Hematopoietic multipotent progenitor cell treated with erythropoietin and hydrocortisone succinate and interleukin-3 and kit ligand, for 15 days (in vitro differentiated cells): ENCODE data around the gene FAM81A.
"Not testable (repeated sequence)": the region's sequence is repeated elsewhere in the genome, so short reads cannot be mapped to it uniquely, and the experiment has no call there.

Experiments used
- DNase-seq: peaks from one replicate; pipeline ENCODE4 v3.0.0-alpha.2; 2015; ENCODE audit warnings: low spot score

The FAM81A gene

DNA sequence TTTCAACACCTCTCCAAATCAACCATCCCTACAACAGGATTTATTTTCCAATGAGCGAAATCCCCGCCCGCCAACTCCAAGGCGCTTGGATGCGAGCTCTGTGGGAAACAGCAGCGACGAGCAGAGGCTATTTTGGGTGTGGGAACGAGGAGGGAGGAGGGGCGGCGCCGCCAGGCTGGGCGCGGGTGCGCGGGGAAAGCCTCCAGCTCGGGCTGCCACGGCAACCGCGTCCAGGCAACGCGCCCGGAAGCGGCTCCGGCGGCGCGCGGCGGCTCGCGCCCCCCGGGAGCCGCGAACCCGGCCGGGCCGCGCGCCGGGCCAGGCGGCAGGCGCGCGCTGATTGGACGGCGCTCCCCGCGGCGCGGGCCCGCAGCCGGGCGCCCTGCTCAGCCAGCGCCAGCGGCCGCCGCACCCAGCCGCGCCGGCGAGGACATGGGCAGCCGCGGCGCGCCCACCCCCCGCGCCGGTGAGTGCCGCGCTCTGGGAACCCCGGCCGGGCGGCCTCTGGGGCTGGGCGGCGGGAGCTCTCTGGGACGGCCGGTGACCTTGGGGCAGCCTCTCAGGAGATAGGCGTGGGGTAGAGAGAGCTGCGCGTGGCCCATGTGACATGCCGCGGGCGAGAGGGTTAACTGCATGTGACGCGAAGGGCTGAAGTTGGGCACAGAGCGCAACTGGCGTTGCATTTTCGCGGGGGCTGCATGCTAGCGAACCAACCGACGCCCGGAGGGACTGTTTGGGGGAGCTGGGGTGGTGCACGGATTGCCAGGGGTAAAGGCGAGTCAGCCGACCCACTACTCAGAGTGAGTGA, at the start of gene FAM81A:
FAM81A (plus strand) TSS at position 370 of the 808 bp plus-strand sequence. CDS start 20,441 bp downstream, outside the sequence.
- DNase-seq: no peak

DNA sequence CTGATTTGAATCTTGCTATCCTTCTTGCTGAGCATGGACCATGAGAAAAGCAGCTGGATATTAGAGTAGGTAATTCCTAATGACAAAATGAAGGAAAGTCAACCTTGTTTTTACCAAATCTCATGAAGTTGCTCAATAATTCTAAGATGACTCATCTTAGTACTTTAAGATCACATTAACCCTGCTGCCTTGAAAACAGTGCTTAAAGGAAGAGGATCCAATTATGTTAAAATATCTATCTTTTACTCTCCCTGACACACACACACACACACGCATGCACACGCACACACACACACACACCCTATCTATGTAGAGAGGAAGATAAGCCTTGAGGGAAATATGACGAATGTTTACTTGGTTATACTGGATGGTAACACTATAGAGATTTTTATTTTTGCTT, 49.3 kb upstream of the FAM81A start:
- DNase-seq: no peak

DNA sequence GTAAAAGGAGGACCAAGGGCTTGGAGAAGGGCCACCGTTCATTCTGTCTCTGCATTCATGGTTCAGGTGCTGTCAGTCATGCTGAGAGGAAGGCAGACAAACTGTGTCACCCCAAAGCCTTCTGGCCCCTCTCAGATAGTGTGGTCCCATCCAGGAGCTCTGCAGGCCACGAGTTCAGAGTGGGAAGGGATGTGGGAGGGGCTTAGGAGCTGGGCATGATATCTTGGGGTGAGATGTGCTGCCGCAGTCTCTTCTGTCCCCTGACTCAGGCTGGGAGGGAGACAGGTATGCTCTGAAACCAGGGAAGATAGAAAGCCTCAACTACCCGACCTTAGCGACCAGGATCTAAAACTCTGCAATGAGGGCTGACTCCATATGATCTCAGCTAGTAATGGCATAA, 45.7 kb upstream of the FAM81A start:
- no peak for DNase-seq

DNA sequence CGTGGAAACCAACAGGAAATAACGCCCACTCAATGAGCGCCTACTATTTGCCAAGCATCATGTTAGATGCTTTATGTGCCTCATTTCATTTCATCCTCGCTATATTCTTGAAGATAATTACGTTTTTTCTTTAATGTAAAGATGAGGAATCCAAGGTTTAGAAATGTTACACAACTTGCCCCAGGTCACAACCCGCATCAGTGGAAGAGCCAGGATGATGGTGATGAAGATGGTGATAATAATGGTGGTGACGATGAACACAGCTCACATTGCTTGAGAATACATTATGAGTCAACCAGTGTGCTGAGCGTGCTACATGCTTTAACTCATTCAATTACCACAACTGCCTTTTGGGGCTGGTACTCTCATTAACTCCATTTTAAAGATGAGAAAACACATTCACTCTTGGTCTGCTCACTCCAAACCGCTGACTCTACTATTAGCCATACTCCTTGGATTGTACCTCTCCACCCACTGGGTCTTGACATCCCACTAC, 43.8 kb upstream of the FAM81A start:
- DNase-seq: no peak

DNA sequence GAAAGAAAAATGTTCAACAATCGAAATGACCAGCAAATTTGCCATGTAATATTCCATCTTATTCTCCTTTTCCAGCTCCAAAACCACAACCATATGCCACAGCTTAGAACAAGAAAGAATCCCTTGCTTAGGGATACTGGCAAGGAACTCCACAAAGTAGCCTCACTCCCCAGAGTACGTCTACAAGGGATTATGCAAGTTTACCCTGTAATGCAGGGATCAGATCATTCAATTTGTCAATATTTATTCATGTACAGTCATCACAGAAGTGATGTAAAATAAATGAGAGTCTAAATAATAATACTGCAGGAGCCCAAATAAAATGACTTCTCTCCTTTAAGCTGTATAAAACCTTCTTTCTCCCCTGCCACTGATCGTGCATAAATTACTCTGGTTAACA, 41.8 kb upstream of the FAM81A start:
- no peak for DNase-seq

DNA sequence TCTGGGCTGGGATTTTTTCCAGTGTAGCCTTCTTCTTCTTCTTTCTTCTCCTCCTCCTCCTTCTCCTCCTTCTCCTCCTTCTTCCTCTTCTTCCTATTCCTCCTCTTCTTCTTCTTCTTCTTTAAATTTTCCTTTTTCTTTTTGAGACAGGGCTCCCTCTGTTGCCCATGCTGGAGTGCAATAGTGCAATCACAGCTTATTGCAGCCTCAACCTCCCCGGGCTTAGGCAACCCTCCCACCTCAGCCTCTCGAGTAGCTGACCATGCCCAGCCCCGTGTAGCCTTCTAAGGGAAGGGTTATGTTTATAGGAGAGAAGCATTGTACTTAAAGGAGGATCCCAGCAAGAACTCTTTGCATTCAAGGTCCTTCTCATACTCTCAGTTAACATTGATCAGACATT, 41.3 kb upstream of the FAM81A start:
- no peak for DNase-seq

DNA sequence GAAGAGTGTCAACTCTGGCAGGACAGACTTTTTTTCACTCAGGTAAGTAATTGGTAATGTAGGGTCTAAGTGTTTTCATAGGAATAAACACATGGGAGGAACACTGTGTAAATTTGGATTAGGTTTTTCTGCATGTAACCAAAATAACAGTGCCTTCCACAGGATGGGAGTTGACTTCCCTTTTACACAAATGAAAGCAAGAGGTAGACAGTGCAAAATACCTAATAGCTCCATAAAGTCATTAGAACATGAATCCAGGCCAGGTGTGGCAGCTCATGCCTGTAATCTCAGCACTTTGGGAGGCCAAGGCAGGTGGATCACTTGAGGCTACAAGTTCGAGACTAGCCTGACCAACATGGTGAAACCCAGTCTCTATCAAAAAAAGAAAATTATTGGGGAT, 39.8 kb upstream of the FAM81A start:
- DNase-seq: no peak

DNA sequence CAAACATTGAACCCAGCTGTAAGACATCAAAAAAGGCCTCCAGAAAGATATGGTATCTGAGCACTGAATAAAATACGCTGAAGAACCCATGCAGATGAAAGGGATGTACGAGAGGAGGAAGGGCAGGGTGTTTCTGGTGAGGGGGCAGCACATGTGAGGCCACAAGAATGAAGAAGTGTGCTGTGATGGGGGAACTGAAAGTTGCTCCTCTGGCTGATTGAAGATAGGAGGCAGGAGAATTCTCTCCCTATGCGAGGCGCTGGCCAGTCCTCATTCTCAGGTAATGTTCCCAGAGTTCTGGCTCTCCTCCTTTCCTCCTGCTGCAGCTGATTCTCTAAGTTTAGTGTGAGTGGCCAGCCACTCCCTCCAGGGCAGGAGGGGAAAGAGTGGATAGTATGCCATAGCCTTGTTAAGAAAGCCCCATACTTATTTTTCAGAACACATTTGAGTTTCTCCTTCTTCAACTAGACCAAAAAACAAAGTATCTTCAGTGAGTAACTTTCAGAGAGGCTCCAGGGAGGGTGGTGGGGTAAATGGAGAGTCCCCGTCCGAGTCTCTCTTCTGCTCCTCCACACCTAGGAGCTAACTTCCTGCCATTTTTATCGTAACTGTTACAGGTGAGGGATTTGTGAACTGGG, 38.4 kb upstream of the FAM81A start:
- DNase-seq: no peak

DNA sequence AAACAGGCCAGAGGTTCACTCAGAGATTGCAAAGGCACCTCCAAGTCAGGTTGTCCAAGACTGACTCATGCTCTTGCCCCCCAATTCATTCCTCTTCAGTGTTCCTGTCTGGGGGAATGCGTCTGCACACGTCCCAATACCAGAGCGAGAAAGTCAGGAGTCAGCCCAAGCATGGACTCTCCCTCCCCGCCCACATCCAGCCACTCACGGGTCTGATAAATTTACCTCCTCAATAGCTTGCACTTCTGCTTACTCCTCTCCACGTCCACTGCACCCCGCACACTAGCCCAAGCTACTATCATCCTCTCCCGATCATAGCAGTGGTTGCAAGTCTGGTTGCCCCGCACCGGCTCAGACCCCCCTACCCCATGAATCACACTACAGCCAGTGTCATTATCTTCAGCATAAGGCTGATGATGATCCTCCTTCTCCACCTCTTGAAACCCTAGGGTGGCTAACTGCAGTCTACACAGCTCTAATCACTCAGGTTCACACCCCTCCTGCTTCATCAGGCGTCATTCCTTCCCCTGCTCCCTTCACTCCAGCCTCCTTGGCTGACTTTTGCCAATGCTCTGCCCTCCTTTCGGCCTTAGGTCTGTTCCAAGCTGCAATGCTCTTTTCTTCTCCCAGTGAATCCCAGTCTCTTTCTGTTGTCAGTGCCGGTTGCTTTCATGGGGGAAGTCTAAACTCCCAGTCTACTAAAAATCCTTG, 37.7 kb upstream of the FAM81A start:
- DNase-seq: no peak

DNA sequence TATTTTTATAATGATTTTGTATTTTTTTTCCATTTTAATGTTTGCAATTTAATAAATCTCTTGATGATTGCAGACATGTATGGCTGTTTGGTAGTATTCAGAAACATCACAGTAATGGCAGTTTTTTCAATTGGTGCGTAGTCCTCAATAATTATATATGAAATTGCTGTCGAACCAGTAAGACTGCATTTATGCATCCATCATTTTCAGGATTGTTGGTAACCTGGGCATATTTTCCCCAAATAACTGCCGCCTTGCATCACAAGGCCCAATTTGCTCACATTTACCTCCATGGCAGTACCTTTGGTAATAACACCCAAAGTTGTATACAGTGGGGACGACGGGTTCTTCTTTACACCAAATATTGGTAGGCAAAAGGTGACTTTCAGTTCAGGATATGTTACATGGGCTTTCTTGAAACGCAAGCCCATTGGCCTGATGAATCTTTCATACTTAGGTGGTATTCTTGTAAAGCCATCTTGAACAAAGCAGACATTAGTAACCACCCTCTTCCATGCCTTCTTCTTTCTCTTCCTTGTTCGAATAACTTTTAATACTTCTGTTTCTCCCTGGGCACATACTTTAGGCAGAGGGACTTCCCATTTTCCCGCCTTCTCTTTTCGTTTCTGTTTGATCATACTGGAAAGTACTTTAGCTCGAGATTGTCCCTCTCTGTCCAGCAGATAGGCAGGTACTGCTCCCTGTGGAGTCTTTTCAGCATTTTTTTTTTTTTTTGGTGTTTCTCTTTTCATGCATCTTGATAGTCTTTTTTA, 36.7 kb upstream of the FAM81A start:
- not testable (repeated sequence) for DNase-seq

DNA sequence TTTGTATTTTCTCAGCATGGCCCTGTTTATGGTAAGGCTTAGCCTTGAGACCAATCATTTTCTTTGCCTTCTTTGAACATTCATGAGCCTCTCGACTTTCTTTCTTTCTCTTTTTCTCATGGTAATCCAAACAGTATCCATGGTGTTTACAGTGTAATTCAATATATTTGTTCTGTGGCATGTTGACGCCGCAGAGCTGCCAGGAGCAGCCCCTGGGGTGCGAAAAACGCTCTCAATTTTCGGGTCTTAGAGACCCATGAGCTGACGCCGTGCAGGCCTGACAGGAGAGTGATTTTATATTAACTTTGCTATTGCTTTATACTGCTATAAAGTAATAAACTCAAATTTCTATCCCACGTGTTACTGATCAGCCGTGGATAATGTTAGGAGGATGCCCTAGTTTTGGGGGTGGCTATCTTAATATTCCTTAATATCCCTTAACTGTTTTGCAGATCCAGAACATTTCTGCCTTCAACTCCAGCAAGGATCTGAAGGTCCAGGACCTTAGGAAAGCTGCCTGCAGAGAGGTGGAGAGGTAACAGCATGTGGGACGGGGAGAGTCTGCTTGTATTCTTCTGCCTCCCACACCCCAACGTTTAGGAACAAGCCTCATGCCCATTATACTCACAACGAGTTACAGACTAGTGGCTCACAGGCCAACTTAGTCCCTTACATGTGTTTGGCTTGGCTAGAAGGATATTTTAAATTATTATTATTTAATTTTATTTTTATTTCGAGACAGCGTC, 36.0 kb upstream of the FAM81A start:
- no peak for DNase-seq

DNA sequence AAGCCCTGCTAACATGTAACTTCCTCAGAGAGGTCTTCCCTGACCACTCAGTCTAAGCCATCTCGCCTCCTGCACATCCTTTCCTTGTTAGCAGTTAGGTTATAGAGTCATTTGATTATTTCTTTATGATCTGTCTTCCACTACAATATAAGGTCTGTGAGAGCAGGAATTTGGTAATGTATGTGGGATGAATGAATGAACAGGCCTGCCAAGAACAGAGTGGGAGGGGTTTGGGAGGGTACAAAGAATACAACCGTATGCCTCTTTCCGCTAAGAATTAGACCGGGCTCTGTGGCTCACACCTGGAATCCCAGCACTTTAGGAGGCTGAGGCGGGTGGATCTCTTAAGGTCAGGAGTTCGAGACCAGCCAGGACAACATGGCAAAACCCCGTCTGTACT, 32.9 kb upstream of the FAM81A start:
- no peak for DNase-seq

DNA sequence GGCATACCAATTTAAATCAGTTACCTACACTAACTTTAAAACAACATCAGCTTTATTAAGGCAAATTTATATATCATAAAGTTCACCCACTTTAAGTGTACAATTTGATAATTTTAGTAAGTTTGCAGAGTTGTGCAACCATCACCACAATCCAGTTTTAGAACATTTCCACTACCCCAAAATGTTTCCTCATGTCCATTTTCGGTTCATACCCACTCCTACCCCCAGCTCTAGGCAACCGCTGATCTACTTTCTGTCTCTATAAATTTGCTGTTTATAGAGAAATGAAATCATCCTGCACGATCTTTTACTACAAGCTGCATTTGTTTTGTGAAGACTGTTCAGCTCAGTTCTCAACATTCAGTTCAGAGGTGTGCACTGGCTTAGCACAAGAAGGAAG, 31.5 kb upstream of the FAM81A start:
- no peak for DNase-seq

DNA sequence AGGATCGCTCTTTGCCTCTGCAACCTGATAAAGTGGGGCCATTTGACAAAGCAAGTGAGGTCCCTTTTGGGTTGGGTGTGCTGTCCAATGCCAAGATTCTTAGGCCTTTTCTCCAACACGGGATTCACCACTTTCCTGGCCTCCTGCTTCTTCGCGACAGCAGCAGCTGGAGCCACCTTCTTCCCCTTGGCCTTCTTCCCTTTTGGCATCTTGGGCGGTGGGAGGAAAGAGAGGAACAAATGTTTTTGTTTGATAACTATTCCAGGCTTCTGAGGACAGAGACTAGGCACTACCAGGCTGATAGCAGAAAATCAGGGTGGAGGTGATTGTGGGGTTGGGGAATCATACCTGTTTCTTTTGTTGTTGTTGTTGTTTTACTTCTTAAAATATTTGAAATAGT, 30.0 kb upstream of the FAM81A start:
- DNase-seq: no peak

DNA sequence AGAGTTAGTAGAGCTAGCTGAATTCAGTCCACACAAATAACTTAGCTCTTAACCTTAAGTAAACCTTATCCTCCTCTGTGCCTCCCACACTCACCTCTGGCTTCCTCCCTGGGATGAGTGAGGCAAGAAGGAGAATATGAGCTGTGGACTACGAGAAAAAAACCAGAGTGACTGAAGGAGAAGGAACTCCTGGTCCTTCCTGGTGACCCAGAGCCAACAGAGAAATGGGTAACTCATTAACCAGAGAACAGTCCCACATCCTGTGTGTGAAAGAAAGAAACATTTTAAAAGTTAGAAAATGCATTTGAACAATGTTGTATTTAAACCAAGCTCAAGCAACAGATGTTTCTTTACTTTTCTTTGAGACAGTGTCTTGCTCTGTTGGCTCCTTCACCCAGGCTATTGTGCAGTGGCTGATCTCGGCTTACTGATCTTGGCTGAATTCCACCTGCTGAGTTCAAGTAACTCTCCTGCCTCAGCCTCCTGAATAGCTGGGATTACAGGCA, 27.5 kb upstream of the FAM81A start:
- DNase-seq: no peak

DNA sequence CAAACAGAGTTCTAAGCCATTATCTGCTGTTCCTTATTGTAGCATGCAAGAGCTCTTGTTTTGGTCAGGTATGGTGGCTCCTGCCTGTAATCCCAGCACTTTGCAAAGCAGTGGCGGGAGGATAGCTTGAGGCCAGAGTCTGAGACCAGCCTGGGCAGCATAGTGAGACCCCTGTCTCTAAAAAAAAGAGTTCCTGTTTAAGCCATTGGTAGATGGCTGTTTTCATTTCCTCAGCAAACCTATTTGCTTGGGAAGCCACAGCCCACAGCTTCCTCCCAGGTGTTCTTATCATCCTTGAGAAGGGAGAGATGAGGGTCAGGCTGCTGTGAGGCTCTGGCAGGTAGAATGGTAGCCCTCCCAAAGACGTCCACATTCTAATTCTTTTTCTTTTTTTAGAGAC, 24.4 kb upstream of the FAM81A start:
- no peak for DNase-seq

DNA sequence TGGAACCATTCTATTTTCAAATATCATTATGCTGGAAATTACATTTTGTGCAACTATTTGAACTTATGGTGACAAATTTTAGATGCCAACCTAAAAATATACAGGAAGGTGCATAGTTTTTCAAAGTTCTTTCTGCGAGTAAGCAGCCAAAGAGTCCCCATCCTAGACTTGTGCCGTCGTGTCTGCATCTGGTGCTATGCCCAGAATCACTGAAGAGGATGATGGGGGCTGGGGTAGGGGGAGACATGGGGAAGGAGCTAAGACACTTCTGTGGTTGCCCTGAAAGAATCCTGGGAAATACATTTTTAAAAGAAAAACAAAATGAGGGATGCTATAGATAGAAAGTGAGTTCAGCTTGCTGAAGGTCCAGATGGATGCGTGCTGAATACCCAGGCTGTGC, 21.2 kb upstream of the FAM81A start:
- DNase-seq: no peak

DNA sequence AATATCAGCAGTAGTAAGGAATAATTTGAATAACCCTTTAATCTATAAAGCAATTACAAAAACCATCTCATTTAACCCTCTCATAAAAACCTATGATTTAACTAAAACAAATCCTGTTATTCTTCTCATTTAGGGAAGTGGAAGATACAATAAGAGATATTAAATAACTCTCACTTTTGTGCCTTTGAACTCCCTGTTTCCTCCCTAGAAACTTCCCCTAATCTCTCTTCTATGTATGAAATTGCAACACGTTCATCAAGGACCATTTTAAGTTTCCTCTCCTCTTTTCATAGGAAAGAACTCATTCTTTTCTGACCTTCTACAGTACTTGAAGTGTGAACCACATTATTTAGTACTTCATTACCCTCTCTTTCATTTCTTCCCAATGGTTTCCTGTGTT, 18.8 kb upstream of the FAM81A start:
- DNase-seq: no peak

DNA sequence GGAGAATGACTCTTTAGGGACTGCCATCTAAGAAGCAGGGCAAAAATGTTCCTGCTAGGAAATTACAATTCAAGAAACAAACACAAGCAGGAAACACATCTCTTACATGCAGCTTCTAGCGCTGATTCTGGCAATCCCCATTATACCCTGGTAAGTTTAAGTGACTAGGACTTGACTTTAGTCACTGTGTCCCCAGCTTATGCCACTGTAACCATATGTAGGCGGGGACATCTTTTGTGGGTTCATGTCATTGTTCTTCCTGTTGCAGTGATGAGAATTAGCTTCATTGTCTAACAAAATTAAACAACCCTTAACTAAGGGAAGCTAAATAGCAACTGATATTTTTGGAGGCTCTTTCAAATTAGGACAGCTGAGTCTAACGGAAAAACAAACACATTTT, 17.9 kb upstream of the FAM81A start:
- DNase-seq: no peak

DNA sequence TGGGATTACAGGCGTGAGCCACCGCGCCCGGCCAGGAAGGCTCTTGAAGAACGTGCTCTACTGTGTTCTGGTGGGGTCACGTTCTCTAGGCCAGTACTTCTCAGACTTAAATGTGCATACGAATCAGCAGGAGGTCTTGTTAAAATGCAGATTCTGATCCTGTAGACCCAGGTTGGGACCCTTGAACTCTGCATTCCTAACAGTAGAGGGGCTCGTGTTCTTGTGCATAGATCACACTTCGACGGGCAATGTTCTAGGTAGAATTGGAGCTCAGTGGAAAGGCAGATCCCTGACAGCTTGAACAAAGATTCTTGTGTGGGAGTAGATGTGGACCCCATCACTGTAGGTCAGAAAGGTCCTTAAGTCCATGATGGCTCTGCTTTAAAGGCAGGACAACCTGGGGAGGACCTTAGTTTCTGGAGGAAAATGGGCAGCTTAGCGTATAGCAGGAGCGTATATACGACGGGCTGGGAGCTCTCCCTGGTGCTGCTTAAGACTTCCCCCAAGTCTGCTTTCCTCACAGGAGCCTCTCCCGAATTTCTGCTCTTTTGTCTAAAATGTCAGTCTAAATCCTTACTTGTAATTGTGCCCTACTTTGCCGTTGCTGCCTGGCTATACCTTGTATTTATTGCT, 16.9 kb upstream of the FAM81A start:
- no peak for DNase-seq

DNA sequence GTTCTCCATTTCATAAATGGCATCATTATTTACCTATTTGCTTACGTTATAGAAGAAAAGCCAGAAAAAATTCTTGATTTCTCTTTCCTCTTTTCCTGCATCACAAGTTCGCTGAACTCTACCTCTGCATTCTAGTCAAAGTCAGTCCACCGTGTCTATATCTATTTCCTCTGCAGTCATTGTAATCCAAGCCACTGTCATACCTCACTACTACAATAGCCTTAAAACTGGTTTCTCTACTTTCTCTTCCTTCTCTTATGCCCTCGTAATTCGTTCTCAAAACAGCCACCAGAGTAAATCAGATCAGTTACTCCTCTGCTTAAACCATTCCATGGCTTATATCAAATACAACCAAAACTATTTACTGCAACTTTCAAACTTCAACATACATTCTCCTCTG, 13.4 kb upstream of the FAM81A start:
- DNase-seq: no peak
